Calu3 (cell line): ENCODE data around the gene KDM2A. TPM values are rescaled to one million over a fixed set of nuclear protein-coding genes. Genes with fewer than 3 reads are reported as not detected.

ENCODE experiments used
- BruUV-seq: library from RNA; stranded (reverse); fragments of 400-500 nt; replicated peaks from 2 replicates; lab custom pipeline; 2021; lab: Mats Ljungman, UMichigan
- CTCF ChIA-PET: fragments of 300-600 bp; sonication (Branson Sonifier 250); formaldehyde crosslinking; loops from one replicate; lab custom pipeline; 2022; ENCODE audit warnings: antibody characterized with exemption; lab: Charles Lee
- DNase-seq: peaks from one replicate; pipeline ENCODE4 v3.0.0; 2022
- H3K27ac Mint-ChIP-seq: one replicate; pipeline ENCODE4 v1.8.0; 2022; ENCODE audit warnings: mixed read lengths; ENCODE audit not compliant: unreplicated experiment
- H3K27me3 Mint-ChIP-seq: one replicate; pipeline ENCODE4 v1.8.0; 2022; ENCODE audit warnings: mixed read lengths; ENCODE audit not compliant: unreplicated experiment
- H3K36me3 Mint-ChIP-seq: one replicate; pipeline ENCODE4 v1.8.0; 2022; ENCODE audit warnings: mild to moderate bottlenecking, moderate library complexity, mixed read lengths; ENCODE audit not compliant: insufficient read depth, unreplicated experiment
- H3K4me1 Mint-ChIP-seq: one replicate; pipeline ENCODE4 v1.8.0; 2022; ENCODE audit warnings: mild to moderate bottlenecking, low read depth, mixed read lengths; ENCODE audit not compliant: unreplicated experiment
- H3K4me3 Mint-ChIP-seq: one replicate; pipeline ENCODE4 v1.8.0; 2022; ENCODE audit warnings: mild to moderate bottlenecking, low read depth, moderate library complexity, mixed read lengths; ENCODE audit not compliant: unreplicated experiment
- H3K9me3 Mint-ChIP-seq: one replicate; pipeline ENCODE4 v1.8.0; 2022; ENCODE audit warnings: low read depth, mixed read lengths; ENCODE audit not compliant: unreplicated experiment
- CTCF ChIP-seq: fragments of 200-600 bp; IDR thresholded peaks from one replicate; pipeline ENCODE4 v1.8.0; 2022; ENCODE audit warnings: antibody characterized with exemption; ENCODE audit not compliant: unreplicated experiment
- intact Hi-C: fragments of 100-400 bp; cut with micrococcal nuclease; formaldehyde crosslinking; loops from one replicate; pipeline ENCODE4 v1.10.0; 2022; ENCODE audit not compliant: unreplicated experiment
- total RNA-seq: library from RNA; stranded (reverse); gene quantifications from 2 replicates; pipeline ENCODE4 v1.2.3, GENCODE V29; 2022

The KDM2A gene
- total RNA-seq, 1 experiment from 2014 or later, result 73.2 TPM

DNA sequence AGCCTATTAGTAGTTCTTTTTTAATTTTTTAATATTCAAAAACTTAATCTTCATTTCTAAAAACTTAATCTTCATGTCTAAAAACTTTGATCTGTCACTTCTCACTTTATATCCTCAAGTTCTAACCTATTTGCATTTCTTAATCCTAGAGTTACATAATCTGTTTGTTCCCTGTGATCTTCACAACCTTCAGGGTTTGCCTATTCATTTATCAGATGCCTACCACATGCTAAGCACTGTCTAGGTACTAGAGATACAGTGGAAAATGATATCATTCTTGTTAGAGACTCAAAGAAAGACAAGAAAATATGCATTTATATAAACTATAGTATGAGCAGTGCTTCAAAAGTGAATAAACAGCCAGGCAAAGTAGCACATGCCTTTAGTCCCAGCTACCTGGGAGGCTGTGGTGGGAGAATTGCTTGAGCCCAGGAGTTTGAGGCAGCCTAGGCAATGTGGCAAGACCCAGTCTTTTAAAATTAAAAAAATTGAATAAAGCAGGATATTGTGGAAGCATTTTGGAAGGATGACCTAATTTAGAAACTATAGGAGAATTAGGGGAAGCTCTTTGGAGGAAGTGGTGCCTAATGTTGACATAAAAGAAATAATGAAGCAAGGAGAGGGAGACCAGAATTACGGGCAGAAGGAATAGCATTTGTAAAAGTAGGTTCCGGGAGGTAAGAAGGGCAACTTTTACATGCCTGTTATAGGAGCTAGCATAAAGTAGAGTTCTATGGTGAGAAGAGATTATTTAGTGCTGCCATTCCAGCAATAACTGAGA is 92.8 kb downstream of the KDM2A start:
- CTCF ChIA-PET, result interaction anchor here (0.6 kb wide), 1 partner anchor 9 kb away, joined by 4 read pairs; no protein-coding TSS in a partner anchor
- H3K27me3 Mint-ChIP-seq, result no peaks in the 10 kb centered on the region
- no peak overlapping the region for H3K4me3 Mint-ChIP-seq
- TF ChIP-seq CTCF, result no peak
- no peaks in the 10 kb centered on the region for H3K4me1 Mint-ChIP-seq
- no peak overlapping the region for H3K27ac Mint-ChIP-seq
- BruUV-seq, result no TSS peak
- H3K9me3 Mint-ChIP-seq, result no peaks in the 10 kb centered on the region
- peaks cover 20% of the 10 kb centered on the region for H3K36me3 Mint-ChIP-seq
- intact Hi-C loops, result no loop called here
- DNase-seq, result no peak

- Mint-ChIP-seq H3K4me3 (no peak overlapping the region), H3K36me3 (peaks cover 21% of the 10 kb centered on the region), H3K27me3 (no peaks in the 10 kb centered on the region), H3K9me3 (no peaks in the 10 kb centered on the region), H3K4me1 (no peaks in the 10 kb centered on the region), H3K27ac (no peak overlapping the region)
- no peak for DNase-seq
- no peak for TF ChIP-seq CTCF
- BruUV-seq, result no TSS peak
- CTCF ChIA-PET, result no interaction called here
- intact Hi-C loops, result no loop called here
Measured at GRCh38 chr11:67213178-67213621, 94.1 kb downstream of the KDM2A start.

DNA sequence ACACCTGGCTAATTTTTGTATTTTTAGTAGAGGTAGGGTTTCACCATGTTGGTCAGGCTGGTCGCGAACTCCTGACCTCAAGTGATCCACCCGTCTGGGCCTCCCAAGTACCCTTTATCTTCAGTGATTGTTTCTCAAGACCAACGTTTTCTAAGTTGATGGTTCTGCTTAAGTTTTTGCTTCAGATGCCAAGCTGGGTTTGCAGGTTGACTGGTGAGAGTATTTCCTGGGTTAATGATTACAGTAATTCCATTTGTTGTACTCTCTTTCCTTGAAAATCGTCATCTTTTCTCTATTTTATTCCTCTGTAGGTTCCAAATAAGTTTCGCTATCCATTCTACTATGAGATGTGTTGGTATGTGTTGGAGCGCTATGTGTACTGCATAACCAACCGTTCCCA is 108.7 kb downstream of the KDM2A start:
- no peaks in the 10 kb centered on the region for H3K27me3 Mint-ChIP-seq
- H3K4me3 Mint-ChIP-seq, result no peak overlapping the region
- intact Hi-C loops, result no loop called here
- H3K36me3 Mint-ChIP-seq, result peaks cover 20% of the 10 kb centered on the region
- DNase-seq, result no peak
- BruUV-seq, result no TSS peak
- no peak overlapping the region for H3K27ac Mint-ChIP-seq
- no peaks in the 10 kb centered on the region for H3K4me1 Mint-ChIP-seq
- H3K9me3 Mint-ChIP-seq, result no peaks in the 10 kb centered on the region
- TF ChIP-seq CTCF, result no peak
- CTCF ChIA-PET, result no interaction called here

DNA sequence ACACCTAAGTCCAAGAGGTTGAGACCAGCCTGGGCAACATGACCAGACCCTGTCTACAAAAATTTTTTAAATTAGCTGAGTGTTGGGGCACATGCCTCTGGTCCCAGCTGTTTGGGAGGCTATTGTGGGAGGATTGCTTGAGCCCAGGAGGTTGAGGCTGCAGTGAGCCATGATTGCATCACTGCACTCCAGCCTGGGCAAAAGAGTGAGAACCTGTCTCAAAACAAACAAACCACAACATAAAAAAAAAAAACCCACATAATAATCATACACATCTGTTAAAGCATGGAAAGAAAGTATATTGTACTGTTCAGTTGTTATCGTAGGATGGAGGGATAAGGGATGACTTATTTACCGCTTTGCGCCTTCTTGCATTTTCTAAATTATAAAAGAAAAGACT is 111.3 kb downstream of the KDM2A start:
- DNase-seq, result no peak
- CTCF ChIA-PET, result no interaction called here

More for the DNA sequence above, 111.3 kb downstream of the KDM2A start:
- H3K27me3 Mint-ChIP-seq, result no peaks in the 10 kb centered on the region
- no peak for TF ChIP-seq CTCF
- H3K36me3 Mint-ChIP-seq, result peaks cover 14% of the 10 kb centered on the region
- no peak overlapping the region for H3K27ac Mint-ChIP-seq
- intact Hi-C loops, result no loop called here
- no TSS peak for BruUV-seq
- no peak overlapping the region for H3K4me3 Mint-ChIP-seq
- no peaks in the 10 kb centered on the region for H3K9me3 Mint-ChIP-seq
- no peaks in the 10 kb centered on the region for H3K4me1 Mint-ChIP-seq
